Stimulated activated CD4-positive, alpha-beta T cell treated with anti-CD3 and anti-CD28 coated beads, TNF-alpha, amount 100 ng/mL, for 4 hours (primary cell): ENCODE measurements around the gene PITPNM3.
"Not testable (repeated sequence)": the region's sequence is repeated elsewhere in the genome, so short reads cannot be mapped to it uniquely, and the experiment has no call there.

Experiments
- DNase-seq, 3 experiments: peaks; one replicate each; pipeline ENCODE4 v3.0.0-alpha.2; 2020; ENCODE audit warnings: low read depth in 3 of 3

The PITPNM3 gene

DNA sequence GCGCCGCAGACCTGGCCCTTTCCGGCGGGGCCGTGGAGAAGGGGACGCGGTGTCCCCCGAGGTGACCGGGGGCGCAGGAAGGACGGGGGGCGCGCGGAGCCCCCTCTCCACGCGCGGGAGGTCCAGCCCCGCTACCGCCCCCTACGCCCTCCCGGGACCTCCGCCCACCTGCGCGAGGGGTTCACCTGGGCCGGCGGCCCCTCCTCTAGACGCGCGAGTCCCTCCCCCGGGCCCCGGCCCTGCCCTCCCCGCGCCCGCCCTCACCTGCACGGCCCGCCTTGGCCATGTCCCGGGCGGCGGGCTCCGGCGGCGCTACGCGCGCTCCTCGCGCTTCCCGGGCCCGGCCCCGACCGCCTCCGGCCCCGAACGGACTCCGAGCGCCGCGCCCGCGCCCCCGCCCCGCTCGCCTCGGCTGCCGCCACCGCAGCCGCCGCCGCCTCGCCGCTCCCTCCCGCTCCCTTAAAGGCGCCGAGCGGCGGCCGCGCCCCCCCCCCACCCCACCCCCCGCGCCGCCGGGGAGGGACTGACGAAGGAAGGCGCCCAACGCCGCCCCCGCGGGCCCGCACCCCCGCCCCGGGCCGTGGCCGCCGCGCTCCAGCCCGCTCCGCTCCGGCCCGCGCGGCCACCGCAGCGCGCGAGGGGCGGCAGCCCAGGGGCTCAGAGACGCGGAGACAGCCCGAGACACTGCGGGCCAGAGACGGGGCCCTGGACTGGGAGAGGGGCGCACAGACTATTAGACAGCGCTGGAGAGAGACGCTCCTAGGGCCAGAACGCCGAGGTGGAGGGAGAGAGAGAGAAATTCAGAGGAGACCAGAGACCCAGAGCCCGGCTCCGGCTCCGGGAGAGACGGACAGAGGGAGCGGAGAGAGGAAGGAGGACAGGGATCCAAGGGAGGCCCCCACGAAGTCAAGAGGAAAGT, at the start of gene PITPNM3:
Gene PITPNM3, minus strand, starts transcription at position 435 of the 919 bp plus-strand sequence. Its CDS starts 149 bp downstream, at position 286.
- no peak for DNase-seq

GRCh38 chr17:6605142-6605541, 48.8 kb upstream of the PITPNM3 start:
- DNase-seq: no peak

GRCh38 chr17:6603744-6604325, 47.5 kb upstream of the PITPNM3 start:
- no peak for DNase-seq

- DNase-seq: no peak
Observed at GRCh38 chr17:6602141-6602540, 45.8 kb upstream of the PITPNM3 start.

DNA sequence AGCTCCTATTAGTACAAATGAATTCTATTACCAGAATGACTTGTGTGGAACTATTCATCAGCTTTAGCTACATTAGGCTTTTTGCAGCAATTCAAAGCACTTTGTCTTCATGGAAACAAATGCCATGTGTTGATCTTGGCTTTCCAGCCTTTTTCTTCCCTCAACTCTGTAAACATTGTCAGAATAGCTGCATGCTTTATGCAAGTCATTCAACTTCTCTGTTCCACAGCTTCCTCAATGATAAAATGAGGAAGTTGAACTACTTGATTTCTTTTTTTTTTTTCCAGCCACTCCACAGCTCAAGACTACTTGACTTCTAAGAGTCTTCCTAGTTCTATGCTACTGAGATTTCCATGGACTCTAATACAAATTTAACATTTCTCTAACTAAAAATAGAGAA, 43.0 kb upstream of the PITPNM3 start:
- DNase-seq: no peak

GRCh38 chr17:6597727-6598126, 41.4 kb upstream of the PITPNM3 start:
- no peak for DNase-seq

DNA sequence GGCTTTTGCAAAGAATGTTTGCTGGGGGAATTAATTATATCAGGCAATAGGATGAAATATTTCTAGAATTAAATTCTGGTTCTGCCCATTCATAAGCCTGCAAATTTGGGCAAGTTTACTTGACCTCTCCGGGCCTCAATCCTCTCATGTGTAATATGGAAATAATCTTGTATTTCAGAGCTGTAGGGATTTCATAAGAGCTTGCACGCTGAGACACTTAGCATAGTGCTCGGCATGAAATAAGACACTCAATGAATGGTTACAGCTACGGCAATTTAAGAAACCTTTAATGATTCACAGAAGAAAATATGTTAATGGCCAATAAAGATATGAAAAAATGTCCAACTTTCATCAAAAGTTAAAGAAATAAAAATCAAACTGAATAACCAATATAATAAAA, 40.6 kb upstream of the PITPNM3 start:
- no peak for DNase-seq

- no peak for DNase-seq
Observed at GRCh38 chr17:6596511-6596910, 40.2 kb upstream of the PITPNM3 start.

- DNase-seq: no peak
Observed at GRCh38 chr17:6596081-6596480, 39.7 kb upstream of the PITPNM3 start.

GRCh38 chr17:6593371-6593770, 37.0 kb upstream of the PITPNM3 start:
- not testable (repeated sequence) for DNase-seq

GRCh38 chr17:6592173-6592572, 35.8 kb upstream of the PITPNM3 start:
- no peak for DNase-seq

- DNase-seq: no peak
Observed at GRCh38 chr17:6591599-6592158, 35.3 kb upstream of the PITPNM3 start.

DNA sequence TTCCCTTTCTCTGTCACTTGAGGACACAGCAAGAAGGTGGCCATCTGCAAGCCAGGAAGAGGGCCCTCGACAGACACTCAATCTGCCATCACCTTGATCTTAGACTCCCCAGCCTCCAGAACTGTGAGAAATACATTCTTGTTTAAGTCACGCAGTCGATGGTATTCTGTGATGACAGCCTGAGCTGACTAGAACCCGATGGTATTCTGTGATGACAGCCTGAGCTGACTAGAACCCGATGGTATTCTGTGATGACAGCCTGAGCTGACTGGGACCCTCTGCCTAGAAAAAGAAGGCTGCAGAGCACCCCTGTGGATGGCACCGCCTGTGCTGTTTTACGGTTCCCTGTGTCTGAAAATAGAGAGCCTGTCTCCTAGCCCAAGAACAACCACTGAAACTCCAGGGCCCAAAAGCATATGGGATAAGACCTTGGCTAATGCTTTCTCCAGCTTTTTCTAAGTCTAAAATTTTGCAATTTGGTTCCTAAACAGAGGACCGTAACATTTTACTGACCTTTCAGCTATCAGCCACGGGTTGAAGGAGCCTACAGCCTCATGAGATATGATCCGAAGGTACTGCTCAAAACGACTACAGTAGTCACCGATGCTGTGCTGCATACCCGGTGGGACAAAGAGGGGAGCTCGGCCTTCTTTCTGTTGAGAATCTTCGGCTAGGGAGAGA, 33.1 kb upstream of the PITPNM3 start:
- no peak for DNase-seq

GRCh38 chr17:6588165-6588564, 31.8 kb upstream of the PITPNM3 start:
- no peak for DNase-seq

DNA sequence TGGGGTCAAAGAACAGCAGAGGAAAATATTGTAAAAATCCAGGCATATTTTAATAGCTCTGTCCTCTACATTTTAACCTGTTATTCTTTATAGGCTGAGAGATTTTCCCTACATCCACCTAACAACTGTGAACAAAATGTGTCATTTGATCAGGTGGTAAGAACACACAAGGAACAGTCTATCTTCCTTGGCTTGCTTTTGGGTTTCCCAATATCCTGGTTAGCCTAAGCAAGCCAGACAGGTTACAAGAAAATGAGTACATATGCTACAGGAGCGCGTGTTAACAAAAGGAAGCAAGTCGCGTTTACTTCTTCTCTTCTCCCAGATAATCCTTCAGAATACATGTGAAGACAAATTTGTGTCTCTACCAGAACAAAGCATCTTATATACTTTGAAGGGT, 31.0 kb upstream of the PITPNM3 start:
- no peak for DNase-seq

GRCh38 chr17:6583411-6583810, 27.1 kb upstream of the PITPNM3 start:
- DNase-seq: no peak

DNA sequence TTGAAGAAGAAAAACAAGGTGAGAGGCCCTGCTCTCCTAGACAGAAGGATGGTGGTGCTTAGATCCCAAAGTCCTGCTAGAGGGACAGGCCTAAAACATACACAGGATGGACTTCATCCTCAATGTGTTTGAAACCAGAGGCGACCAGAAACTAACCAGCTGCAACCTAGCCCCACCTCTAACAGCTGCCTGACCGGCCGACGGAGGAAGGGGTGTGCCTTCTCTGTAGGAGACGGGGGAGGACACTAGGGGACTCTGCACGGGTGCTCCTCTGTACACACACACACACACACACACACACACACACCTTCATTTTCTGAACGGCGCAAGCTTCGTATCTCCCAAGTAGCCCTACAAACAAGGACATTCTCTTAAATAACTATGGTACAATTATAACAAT, 24.3 kb upstream of the PITPNM3 start:
- DNase-seq: no peak

- no peak for DNase-seq
Observed at GRCh38 chr17:6578491-6578890, 22.1 kb upstream of the PITPNM3 start.

GRCh38 chr17:6577686-6578263, 21.4 kb upstream of the PITPNM3 start:
- DNase-seq: no peak

DNA sequence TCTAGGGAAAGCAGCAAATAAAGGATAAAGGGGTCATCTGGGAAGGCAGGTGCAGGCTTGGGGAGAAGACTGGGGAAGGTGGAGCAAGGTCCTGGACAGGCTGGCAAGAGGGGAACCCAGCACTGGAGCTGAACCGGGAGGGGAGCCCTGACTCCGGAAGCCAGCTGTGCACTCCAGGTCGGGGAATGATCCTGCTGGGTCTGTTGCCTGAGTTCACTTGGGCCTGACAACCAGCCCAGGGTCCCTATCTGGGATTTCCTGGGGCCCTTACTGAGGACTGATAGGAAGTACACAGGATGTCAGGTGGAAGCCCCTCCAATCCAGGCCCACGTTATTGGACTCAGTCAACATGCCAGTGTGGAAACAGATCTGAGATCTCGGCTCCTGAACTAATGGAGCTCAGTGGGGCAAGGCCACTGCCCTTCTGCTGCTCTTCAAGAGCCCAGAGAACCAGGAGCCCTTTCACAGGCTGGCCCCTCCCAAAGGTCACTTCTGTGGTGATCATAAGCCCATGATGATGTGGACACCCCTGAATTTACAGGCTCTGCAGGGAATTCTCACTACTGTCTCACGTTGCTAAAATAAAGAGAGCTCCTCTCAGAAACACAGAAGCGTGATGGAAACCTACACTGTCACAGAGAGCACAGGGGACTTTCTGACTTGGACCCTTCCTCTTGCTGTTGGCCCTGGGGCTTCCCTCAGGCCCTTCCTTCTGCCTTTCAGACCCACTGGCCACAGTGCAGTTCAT, 19.9 kb upstream of the PITPNM3 start:
- no peak for DNase-seq

GRCh38 chr17:6575596-6575988, 19.2 kb upstream of the PITPNM3 start:
- no peak for DNase-seq
